ENCODE measurements around the gene NTNG1.

Gene NTNG1

GRCh38 chr1:107098961-107099360 is 41.9 kb upstream of the NTNG1 start:
- TF ChIP-seq CTCF (IDR thresholded peaks at IDR 0.05): no peak
- Histone ChIP-seq H3K27ac (no peak overlapping the region), H3K27me3 (no peaks in the 10 kb centered on the region), H3K4me3 (no peak overlapping the region), H3K36me3 (no peaks in the 10 kb centered on the region), H3K4me1 (no peaks in the 10 kb centered on the region), H3K9me3 (no peaks in the 10 kb centered on the region)
- intact Hi-C loops (cut with DNase I; ENCODE audit: low total_unique reads): no loop called here
- no peak for DNase-seq

- intact Hi-C loops (cut with DNase I; ENCODE audit: low total_unique reads): no loop called here
- Histone ChIP-seq H3K4me3 (no peak overlapping the region), H3K4me1 (no peaks in the 10 kb centered on the region), H3K27ac (no peak overlapping the region), H3K27me3 (no peaks in the 10 kb centered on the region), H3K9me3 (no peaks in the 10 kb centered on the region), H3K36me3 (no peaks in the 10 kb centered on the region)
- no peak for DNase-seq
- TF ChIP-seq CTCF (IDR thresholded peaks at IDR 0.05): no peak
These were observed 40.4 kb upstream of the NTNG1 start for GRCh38 chr1:107100331-107100984.

- DNase-seq: no peak
- Histone ChIP-seq H3K27ac (no peak overlapping the region), H3K36me3 (no peaks in the 10 kb centered on the region), H3K9me3 (no peaks in the 10 kb centered on the region), H3K4me3 (no peak overlapping the region), H3K4me1 (no peaks in the 10 kb centered on the region), H3K27me3 (no peaks in the 10 kb centered on the region)
- no peak for TF ChIP-seq CTCF (IDR thresholded peaks at IDR 0.05)
- intact Hi-C loops (cut with DNase I; ENCODE audit: low total_unique reads): no loop called here
These were observed 34.9 kb upstream of the NTNG1 start for GRCh38 chr1:107105914-107106313.

GRCh38 chr1:107110326-107110725 is 30.5 kb upstream of the NTNG1 start:
- no peaks in the 10 kb centered on the region for H3K27me3 ChIP-seq
- H3K9me3 ChIP-seq: no peaks in the 10 kb centered on the region
- no peaks in the 10 kb centered on the region for H3K4me1 ChIP-seq
- no peak overlapping the region for H3K4me3 ChIP-seq
- H3K27ac ChIP-seq: no peak overlapping the region
- intact Hi-C loops (cut with DNase I; ENCODE audit: low total_unique reads): no loop called here
- TF ChIP-seq CTCF (IDR thresholded peaks at IDR 0.05): no peak
- no peak for DNase-seq
- no peaks in the 10 kb centered on the region for H3K36me3 ChIP-seq

- DNase-seq: no peak
- H3K27ac ChIP-seq: no peak overlapping the region
- no peak for TF ChIP-seq CTCF (IDR thresholded peaks at IDR 0.05)
- H3K4me3 ChIP-seq: no peak overlapping the region
- no peaks in the 10 kb centered on the region for H3K27me3 ChIP-seq
- no peaks in the 10 kb centered on the region for H3K36me3 ChIP-seq
- no peaks in the 10 kb centered on the region for H3K9me3 ChIP-seq
- H3K4me1 ChIP-seq: no peaks in the 10 kb centered on the region
- intact Hi-C loops (cut with DNase I; ENCODE audit: low total_unique reads): no loop called here
These were observed 24.5 kb upstream of the NTNG1 start for GRCh38 chr1:107116306-107116790.

GRCh38 chr1:107122225-107122624 is 18.6 kb upstream of the NTNG1 start:
- H3K4me1 ChIP-seq: no peaks in the 10 kb centered on the region
- TF ChIP-seq CTCF (IDR thresholded peaks at IDR 0.05): no peak
- H3K27ac ChIP-seq: no peak overlapping the region
- no peak for DNase-seq
- H3K27me3 ChIP-seq: no peaks in the 10 kb centered on the region
- no peaks in the 10 kb centered on the region for H3K9me3 ChIP-seq
- H3K4me3 ChIP-seq: no peak overlapping the region
- intact Hi-C loops (cut with DNase I; ENCODE audit: low total_unique reads): no loop called here
- no peaks in the 10 kb centered on the region for H3K36me3 ChIP-seq

All from tibial artery (tissue), 4 donors.